ENCODE data around the gene FXR2. TPM values are rescaled to one million over a fixed set of nuclear protein-coding genes. Genes with fewer than 3 reads are reported as not detected.

Gene FXR2
- total RNA-seq, 1 donor from 2014 or later, result 43.2 TPM

GRCh38 chr17:7593296-7593695 is 21.4 kb downstream of the FXR2 start:
- H3K36me3 ChIP-seq (ENCODE audit: control insufficient read depth, insufficient read depth, low read length), result peaks cover 25% of the 10 kb centered on the region
- no peak for TF ChIP-seq CTCF (IDR thresholded peaks at IDR 0.05; ENCODE audit: insufficient read depth, low read length, severe bottlenecking)
- DNase-seq (ENCODE audit: low read depth) (no peak), FAIRE-seq (no peak)
- no peak overlapping the region for H3K4me3 ChIP-seq (ENCODE audit: low read depth, low read length)
- H3K27me3 ChIP-seq (ENCODE audit: control insufficient read depth, insufficient read depth, low read length), result no peaks in the 10 kb centered on the region

DNA sequence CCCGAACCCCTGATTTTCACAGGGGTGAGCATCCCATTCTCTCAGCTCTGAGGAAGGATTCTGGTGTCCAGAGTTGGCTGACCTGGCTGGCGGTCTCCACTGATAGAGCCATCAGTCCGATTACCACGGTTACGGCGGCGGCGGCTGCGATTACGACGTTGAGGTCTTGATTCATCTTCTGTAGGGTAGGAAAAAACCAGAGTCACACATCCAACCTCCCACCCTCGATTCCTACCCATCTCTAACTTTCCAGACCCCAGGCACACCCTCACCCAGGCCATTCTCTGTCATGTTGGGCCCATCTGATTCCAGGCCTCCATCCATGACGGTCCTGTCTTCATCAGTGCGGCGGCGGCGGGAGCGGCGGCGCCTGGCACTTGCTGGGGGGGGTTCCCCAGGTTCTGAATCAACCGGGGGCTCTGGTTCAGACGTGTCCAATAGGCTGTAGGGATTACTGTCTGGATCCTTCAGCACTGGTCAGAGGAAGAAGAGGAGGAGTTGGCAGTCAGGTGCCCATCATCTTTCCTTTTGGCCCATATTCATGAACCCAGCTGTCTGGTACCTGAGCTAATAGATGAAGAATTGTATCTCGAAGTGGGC is 22.2 kb downstream of the FXR2 start:
- TF ChIP-seq CTCF (IDR thresholded peaks at IDR 0.05; ENCODE audit: insufficient read depth, low read length, severe bottlenecking), result no peak
- peaks cover 25% of the 10 kb centered on the region for H3K36me3 ChIP-seq (ENCODE audit: control insufficient read depth, insufficient read depth, low read length)
- H3K4me3 ChIP-seq (ENCODE audit: low read depth, low read length), result no peak overlapping the region

GRCh38 chr17:7591596-7591995 is 23.1 kb downstream of the FXR2 start:
- Histone ChIP-seq H3K4me3 (ENCODE audit: low read depth, low read length) (no peak overlapping the region), H3K36me3 (ENCODE audit: control insufficient read depth, insufficient read depth, low read length) (peaks cover 30% of the 10 kb centered on the region), H3K27me3 (ENCODE audit: control insufficient read depth, insufficient read depth, low read length) (no peaks in the 10 kb centered on the region)
- TF ChIP-seq CTCF (IDR thresholded peaks at IDR 0.05; ENCODE audit: insufficient read depth, low read length, severe bottlenecking), result no peak
- DNase-seq (ENCODE audit: low read depth) (no peak), FAIRE-seq (no peak)

More for the DNA sequence above, 22.2 kb downstream of the FXR2 start:
- no peak for FAIRE-seq
- no peaks in the 10 kb centered on the region for H3K27me3 ChIP-seq (ENCODE audit: control insufficient read depth, insufficient read depth, low read length)
- DNase-seq (ENCODE audit: low read depth), result no peak

DNA sequence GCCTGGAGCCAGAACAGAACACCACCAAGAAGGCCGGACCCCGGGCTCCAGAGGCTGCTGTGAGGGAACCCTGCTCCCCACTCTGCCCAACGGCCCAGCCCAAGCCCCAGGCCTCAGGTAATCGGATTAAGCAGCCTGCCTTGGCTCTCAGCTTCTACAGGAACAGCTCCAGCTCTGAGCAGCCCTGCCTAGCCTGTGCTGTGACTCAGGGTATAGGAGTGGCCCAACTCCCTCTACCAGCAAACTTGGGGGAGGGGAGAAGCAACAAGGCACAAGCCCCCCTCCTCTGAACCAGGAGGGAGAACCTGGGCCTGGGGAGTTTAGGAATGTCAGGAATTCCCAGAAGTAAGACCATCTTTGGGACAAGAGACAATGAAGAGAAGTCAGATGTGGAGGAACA is 24.0 kb downstream of the FXR2 start:
- FAIRE-seq, result no peak
- H3K36me3 ChIP-seq (ENCODE audit: control insufficient read depth, insufficient read depth, low read length), result peaks cover 31% of the 10 kb centered on the region
- no peak for TF ChIP-seq CTCF (IDR thresholded peaks at IDR 0.05; ENCODE audit: insufficient read depth, low read length, severe bottlenecking)
- peak; percentile 73 for DNase-seq (ENCODE audit: low read depth)
- H3K4me3 ChIP-seq (ENCODE audit: low read depth, low read length), result no peak overlapping the region
- no peaks in the 10 kb centered on the region for H3K27me3 ChIP-seq (ENCODE audit: control insufficient read depth, insufficient read depth, low read length)

DNA sequence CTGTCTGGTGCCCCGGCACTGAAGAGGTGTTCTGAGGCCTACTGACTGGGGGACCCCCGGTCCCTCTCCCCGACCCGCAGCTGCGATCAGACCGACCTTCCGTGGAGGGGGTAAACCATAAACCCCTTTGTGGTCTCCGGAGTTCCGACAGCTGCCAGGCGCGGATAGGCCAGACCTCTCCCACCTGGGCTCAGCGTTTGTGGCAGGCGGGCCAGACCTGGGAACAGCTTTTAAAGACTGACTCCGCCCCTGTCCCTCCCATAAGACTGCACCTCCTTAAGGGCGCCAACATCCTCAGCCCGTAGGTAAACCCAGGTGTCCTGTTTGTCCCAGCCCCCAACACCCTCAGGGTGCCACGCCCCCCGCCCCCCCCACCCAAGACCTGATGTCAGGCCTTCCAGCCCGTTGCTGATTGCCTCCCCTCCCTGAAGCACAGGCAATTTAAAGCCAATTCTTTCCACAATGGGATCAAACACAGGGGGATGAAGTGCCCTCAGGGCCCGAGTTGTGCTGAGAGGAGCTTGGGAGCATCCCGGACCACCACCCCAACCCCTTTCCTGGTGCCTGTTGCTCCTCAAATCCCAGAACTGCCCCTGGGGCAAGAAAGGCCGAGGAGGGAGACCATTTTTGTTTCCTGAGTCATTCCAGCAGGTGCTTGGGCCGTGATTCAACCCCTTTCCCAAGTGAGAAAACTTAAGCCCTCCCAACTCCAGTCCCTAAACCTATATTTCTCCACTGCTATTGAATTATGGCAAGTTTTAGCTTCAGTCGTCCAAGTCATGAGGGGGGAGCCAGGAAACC is 24.6 kb downstream of the FXR2 start, which contains the start of gene SOX15:
Gene SOX15 (minus strand): TSS at position 204 of the 801 bp plus-strand sequence. CDS start 418 bp downstream, outside the sequence.
- Histone ChIP-seq H3K4me3 (ENCODE audit: low read depth, low read length) (peak within 1 kb of the TSS; percentile 78), H3K27me3 (ENCODE audit: control insufficient read depth, insufficient read depth, low read length) (no peaks in the 10 kb centered on the region), H3K36me3 (ENCODE audit: control insufficient read depth, insufficient read depth, low read length) (peaks cover 27% of the 10 kb centered on the region)
- TF ChIP-seq CTCF (IDR thresholded peaks at IDR 0.05; ENCODE audit: insufficient read depth, low read length, severe bottlenecking), result no peak
- DNase-seq (ENCODE audit: low read depth), result peak; percentile 87
- no peak for FAIRE-seq
